ENCODE data around the gene APC2.

DNA sequence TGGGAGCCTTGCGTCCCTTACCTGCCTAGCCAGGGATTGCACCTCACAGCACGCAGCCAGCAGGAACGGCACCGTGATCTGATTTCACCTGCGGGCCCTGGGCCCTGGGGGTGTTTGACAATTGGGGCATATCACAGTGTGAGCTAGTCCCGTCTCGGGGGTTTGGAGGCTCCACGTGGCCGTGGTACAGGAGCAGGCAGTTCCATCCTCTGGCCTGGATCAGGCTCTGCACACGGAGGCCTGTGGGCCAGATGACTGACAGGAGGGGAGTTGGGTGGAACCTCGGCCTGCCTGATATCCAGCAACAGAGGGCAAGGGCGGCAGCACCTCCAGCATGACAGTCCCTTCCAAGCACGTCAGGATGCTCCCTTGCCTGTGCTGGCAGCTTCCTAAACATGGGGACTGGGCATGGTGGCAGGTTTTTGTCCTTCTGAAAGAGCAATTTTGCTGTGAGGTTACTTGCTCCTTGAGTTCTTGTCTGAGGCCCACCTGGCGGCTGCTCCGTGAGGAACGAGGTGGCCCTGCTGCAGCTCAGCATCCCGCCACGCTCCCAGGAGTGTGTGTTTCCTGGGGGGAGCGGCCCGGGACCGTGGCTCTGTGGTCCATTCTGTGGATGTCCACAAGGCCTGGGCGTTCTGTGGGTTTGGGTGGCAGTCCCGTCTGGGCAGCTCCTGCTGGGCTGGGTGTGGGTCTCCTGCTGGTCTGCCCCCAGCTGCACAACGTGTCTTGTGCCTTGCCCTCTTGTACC lies 18.0 kb upstream of the APC2 start:
- TF ChIP-seq, protein P1, sequence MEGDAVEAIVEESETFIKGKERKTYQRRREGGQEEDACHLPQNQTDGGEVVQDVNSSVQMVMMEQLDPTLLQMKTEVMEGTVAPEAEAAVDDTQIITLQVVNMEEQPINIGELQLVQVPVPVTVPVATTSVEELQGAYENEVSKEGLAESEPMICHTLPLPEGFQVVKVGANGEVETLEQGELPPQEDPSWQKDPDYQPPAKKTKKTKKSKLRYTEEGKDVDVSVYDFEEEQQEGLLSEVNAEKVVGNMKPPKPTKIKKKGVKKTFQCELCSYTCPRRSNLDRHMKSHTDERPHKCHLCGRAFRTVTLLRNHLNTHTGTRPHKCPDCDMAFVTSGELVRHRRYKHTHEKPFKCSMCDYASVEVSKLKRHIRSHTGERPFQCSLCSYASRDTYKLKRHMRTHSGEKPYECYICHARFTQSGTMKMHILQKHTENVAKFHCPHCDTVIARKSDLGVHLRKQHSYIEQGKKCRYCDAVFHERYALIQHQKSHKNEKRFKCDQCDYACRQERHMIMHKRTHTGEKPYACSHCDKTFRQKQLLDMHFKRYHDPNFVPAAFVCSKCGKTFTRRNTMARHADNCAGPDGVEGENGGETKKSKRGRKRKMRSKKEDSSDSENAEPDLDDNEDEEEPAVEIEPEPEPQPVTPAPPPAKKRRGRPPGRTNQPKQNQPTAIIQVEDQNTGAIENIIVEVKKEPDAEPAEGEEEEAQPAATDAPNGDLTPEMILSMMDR (IDR thresholded peaks at IDR 0.05): no peak
- TF ChIP-seq POLR2AphosphoS5 (IDR thresholded peaks at IDR 0.05): no peak
- no peak for TF ChIP-seq POLR2A (IDR thresholded peaks at IDR 0.05)
